Stimulated activated CD4-positive, alpha-beta T cell treated with anti-CD3 and anti-CD28 coated beads, Interleukin-1b, Interleukin-23, amount 100 ng/mL, for 24 hours (primary cell): Measurements from ENCODE around the gene STAP2.

Experiments used
- DNase-seq, 4 experiments: peaks; one replicate each; pipeline ENCODE4 v3.0.0-alpha.2; 2020; ENCODE audit warnings: low read depth in 4 of 4, low spot score in 1 of 4

STAP2 gene

DNA sequence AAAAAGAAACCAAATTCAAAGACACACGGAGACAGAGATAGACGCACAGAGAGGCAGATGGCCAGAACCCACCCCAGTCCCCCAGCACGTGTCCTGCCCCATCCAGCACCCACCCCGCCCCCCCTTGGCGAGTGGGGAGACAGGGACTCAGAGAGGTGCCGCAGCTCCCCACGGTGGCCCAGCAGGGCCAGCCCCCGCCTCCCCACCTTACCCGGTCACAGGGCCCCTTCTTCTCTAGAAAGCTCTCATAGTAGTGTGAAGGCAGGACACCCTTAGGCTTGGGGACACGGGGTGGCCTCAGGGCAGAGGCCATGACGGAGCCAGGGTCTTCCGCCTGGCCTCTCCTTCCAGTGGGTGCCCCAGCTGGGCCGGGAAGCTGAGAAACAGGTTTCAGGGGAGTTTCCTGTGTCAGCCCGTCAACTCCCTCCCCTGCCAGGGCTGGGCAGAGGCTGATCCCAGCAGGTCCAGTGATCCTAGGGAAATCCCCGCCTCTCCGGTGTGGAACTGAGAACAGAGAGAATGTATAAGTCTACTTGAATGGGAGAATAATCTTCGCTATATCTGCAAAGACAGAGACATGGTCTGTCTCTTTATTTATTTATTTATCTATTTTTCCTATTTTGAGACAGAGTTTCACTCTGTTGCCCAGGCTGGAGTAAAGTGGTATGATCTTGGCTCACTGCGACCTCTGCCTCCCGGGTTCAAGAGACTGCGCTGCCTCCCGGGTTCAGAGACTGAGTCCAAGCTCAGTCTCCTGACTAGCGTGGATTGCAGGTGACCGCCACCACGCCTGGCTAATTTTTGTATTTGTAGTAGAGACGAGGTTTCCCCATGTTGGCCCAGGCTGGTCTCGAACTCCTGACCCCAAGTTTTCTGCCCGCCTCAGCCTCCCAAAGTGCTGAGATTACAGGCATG, at the start of gene STAP2:
Gene STAP2 (minus strand): TSS at position 387 of the 915 bp plus-strand sequence. CDS start 74 bp downstream, at position 313.
- no peak for DNase-seq

DNA sequence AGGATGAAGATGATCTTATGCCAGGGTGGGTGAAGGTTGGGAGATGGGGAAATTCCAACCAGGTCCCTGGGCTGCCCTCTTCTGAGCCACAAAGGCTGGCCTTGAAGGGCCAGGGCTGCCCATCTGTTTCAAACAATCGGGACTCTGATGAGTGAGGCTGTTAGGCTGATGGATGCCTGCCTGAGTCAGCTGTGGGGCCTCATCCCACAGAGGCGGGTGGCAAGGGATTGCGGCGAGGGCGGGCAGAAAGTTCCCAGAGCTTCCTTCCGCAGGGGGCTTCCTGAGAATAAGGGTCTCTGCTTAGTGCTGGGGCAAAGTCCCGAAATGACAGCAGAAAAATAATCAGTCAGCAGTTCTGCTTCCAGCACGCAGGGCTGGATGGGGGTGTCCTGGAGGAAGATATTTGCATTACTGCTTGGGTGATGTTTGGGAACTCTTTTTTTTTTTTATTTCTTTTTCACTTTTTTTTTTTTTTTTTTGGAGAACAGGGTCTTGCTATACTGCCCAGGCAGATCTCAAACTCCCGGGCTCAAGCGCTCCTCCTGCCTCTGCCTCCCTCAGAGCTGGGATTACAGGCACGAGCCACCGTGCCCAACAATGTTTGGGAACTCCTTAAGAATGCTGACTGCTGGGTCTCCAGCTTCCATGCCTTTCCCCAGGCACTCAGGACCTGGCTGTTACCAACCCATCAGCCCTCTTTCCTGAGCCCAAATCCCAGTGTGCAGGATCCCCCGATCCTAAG, 47.6 kb upstream of the STAP2 start:
- DNase-seq = no peak

DNA sequence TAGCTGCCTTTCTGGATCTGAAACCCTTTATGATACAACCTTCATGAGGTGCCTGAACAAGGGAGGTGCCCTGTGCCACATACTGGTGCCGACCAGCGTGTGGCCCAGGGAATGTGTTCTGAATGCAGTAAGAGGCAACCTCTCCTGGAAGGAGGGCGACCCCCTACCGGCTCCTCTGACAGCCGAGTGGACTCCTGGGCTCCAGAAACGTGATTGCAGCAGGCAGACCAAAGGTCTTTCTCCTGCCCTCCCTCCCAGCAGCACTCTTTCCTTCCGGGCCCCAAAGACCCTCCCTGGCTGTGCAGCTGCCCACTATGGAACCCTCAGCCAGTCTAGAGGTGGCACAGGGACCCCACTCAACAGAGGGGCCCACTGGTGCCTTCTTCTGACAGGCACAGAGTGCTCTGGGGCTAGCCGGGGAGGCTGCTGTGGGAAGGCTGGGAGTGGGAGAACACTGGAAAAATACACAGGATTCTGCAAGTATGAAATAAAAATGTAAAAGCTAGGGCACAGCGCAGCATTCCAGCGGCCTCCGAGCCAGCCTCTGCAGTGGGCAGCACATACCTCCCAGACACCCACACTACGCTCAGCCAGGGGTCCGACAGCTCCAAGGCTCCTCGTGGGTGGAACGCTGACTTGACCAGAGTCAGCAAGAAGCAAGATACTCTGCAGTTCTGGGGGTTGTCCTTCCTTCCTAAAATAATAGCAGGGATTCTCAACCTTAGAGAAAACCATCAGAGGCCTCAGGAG, 46.8 kb upstream of the STAP2 start:
- DNase-seq = no peak

GRCh38 chr19:4380254-4380727, 41.7 kb upstream of the STAP2 start:
- no peak for DNase-seq

- DNase-seq = no peak
Observed at GRCh38 chr19:4379383-4380253, 41.0 kb upstream of the STAP2 start.

DNA sequence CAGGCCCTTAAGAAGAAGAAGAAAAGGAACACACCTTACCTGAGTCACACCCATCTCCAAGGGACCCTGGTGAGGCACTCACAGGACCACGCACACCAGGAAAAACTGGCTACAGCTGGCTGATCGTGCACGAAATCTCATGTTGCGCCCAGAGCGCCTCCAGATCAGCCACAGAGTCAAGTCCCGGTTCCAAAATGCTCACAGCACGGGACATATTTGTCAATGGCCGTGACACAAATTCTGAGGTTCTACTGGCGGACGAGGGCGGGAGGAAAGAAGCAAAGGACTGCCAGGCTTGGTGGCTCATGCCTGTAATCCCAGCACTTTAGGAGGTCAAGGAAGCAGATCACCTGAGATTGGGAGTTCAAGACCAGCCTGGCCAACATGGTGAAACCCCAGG, 40.3 kb upstream of the STAP2 start:
- no peak for DNase-seq

DNA sequence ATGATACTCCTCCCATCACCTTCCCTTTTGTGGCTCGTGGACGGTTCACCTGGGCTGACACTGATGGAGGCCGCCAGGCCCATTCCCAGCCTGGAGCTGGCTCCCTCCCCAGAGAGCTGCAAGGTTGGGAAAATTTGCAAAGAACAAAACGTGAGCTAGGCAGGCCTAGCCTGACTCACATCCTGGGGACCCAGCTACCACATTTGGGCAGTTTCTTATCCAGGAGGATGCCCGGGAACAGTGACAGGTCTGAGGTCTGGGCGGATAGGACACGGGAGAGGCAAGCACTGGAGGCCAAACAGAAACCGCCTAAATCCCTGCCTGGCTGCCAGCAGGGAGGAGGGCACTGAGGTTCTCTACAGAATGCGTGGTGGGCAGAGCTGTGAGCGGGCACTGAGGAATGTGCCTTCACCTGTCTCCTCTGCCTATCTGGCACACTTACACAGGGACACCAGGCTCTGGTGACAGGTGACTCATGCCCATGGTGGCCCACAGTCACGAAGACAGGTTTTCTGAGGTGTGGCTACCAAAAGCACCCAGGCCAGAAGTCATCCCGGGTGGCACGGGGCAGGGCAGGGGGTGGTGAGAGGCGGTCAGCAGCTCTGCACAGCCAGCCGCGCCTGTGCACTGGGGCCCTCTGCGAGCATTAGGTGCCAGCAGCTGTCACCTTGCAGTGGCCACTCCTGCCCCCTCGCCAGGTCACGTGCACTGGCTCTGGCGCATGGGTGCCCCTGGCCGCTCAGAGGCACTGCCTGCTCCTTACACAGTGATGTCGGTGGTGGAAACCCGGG, 38.6 kb upstream of the STAP2 start:
- no peak for DNase-seq

DNA sequence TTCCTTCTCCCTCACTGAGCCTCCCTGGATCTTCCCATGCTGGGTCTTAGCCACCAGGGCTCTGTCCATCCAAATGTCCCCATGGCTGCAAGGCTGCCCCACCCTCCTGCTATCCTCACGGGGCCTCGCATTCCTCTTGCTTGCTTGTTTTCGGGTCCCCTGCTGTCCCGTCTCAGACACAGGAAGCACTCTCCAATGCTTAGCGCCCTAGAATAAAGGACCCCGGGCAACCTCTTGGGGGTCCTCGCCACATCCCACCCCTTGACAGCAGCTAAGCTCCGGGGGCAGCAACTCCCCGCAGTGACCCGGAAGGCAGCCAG, 38.0 kb upstream of the STAP2 start:
- no peak for DNase-seq

DNA sequence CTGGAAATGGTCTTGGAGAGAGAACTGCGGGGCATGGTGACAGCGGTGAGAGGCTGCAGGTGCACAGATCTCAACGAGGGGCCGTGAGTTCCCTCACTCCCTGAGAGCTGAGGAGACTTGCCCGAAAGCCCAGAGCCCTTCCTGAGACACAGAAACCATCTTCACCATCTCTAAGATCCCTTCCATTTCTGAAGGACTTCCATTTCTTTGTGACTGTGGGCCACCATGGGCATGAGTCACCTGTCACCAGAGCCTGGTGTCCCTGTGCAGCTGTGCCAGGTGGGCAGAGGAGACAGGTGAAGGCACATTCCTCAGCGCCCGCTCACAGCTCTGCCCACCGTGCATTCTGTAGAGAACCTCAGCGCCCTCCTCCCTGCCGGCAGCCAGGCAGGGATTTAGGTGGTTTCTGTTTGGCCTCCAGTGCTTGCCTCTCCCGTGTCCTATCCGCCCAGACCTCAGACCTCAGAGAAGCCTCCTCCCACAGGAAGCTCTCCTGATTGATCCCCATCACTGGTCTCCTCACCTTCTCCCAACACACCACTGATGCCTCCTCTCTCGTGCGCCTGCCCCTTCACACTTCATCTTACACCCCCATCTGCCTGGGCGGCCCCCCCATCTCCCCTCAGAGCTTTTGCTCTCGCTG, 37.5 kb upstream of the STAP2 start:
- no peak for DNase-seq

- no peak for DNase-seq
Observed at GRCh38 chr19:4375164-4376027, 36.8 kb upstream of the STAP2 start.

DNA sequence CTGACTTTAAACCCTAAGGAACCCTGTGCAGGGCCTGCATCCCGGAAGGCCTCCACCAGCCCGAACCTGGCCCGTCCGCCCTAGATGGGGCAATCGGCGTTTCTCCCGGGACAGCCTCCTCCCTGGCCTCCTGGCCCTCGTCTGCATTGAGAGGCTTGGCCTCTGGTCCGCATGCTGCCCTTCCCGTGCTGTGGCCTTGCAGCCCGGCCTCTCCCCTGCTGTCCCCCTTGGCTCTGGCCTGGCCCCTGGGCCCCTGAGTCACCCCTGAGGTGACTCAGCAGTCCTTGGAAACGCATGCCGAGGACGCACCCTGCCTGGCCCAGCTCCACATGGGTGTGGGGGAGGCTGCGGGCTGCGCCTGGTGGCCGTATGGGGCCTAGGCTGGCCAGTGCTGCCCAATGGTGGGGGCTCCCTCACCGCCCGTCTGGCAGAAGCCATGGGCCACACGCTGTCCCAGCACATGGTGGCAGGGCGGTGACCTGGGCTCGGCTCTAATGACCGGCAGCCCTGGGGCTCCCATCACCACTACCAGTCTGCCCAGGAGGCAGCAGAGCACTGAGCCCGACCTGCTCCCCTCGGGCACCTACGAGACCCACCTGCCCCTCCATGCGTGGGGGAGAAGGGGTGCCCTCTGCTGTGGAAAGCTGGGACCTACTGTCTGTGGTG, 36.0 kb upstream of the STAP2 start:
- DNase-seq = no peak

GRCh38 chr19:4373601-4374497, 35.2 kb upstream of the STAP2 start:
- DNase-seq = no peak

DNA sequence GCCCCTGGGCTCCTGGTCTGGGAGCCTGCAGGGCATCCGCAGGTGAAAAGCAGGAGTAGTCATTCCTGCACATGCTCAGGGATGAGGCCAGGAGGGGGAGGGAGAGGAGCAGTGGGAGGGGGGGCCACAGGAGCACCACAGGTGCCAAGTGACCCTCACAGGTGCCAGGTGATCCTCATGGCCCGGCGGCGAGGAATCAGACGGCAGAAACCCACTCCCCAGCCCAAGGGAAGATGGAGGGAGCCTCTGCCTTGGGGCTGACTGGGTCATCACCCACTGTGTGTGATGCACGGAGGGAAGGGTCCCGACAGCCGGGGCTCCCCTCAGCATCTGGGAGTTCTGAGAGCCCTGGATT, 34.4 kb upstream of the STAP2 start:
- no peak for DNase-seq

- DNase-seq = no peak
Observed at GRCh38 chr19:4372165-4373012, 33.8 kb upstream of the STAP2 start.

GRCh38 chr19:4371247-4372164, 32.9 kb upstream of the STAP2 start:
- no peak for DNase-seq
